Thyroid gland (tissue), 4 donors: ENCODE results near the gene TPD52L1.

Experiments used
- POLR2A ChIP-seq, 2 donors: fragments of 450-650 bp; IDR thresholded peaks; one replicate each; pipeline ENCODE4 v1.6.1; 2017; ENCODE audit warnings: antibody characterized with exemption in 2 of 2, mild to moderate bottlenecking in 2 of 2, moderate library complexity in 1 of 2
- TF ChIP-seq, protein P1 (sequence below), 6 experiments: fragments of 200-600 bp in 3 of 6; fragments of 450-650 bp in 3 of 6; sonication (generic) in 3 of 6; IDR thresholded peaks; one replicate each; pipeline ENCODE4 v1.5.1; 2016 to 2019; ENCODE audit warnings: antibody characterized with exemption in 6 of 6, mild to moderate bottlenecking in 2 of 6, inconsistent platforms in 1 of 6, moderate library complexity in 1 of 6

DNA sequence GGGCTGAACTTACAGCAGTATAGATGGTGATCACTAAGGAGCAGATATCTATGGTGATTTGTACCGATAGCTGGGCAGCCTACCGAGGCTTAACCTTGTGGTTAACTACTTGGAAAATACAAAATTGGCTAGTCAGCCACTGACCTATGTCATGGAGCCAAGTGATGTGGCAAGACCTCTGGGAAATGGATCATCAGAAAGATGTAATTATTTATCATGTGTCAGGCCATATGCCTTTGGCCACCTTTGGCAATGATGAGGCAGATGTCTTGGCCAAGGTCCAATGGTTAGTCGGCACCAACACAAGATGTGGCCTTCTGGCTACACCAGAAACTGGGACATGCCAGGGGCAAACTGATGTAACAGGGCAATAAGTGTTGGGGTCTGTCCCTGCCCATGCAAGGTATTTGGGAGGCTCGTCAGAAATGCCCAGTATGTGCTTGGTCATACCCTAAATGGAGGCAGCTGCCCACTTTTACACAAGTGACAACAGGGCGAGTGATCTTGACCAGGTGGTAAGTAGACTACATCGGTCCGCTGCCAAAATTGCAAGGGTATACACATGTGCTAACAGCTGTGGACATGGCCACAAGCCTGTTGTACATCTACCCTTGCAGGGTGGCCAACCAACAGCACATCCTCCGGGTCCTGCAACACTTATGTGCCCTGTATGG, 118.0 kb downstream of the TPD52L1 start:
- TF ChIP-seq, protein P1, sequence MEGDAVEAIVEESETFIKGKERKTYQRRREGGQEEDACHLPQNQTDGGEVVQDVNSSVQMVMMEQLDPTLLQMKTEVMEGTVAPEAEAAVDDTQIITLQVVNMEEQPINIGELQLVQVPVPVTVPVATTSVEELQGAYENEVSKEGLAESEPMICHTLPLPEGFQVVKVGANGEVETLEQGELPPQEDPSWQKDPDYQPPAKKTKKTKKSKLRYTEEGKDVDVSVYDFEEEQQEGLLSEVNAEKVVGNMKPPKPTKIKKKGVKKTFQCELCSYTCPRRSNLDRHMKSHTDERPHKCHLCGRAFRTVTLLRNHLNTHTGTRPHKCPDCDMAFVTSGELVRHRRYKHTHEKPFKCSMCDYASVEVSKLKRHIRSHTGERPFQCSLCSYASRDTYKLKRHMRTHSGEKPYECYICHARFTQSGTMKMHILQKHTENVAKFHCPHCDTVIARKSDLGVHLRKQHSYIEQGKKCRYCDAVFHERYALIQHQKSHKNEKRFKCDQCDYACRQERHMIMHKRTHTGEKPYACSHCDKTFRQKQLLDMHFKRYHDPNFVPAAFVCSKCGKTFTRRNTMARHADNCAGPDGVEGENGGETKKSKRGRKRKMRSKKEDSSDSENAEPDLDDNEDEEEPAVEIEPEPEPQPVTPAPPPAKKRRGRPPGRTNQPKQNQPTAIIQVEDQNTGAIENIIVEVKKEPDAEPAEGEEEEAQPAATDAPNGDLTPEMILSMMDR (IDR thresholded peaks at IDR 0.05), result no peak
- TF ChIP-seq POLR2A (IDR thresholded peaks at IDR 0.05), result no peak
